Fibroblast of skin of back (primary cell): ENCODE data around the gene VEGFD.
A peak's percentile ranks its signal among the peaks of the same experiment; 100 is the strongest.
"Not testable (repeated sequence)": the region's sequence is repeated elsewhere in the genome, so short reads cannot be mapped to it uniquely, and the experiment has no call there.

Experiments used
- DNase-seq: peaks from one replicate; pipeline ENCODE4 v3.0.0-alpha.2; 2013

The VEGFD gene

GRCh38 chrX:15358533-15358932, 25.7 kb downstream of the VEGFD start:
- DNase-seq = no peak

- DNase-seq = no peak
Observed at GRCh38 chrX:15356444-15356843, 27.8 kb downstream of the VEGFD start.

GRCh38 chrX:15350329-15350996, 33.8 kb downstream of the VEGFD start:
- no peak for DNase-seq

GRCh38 chrX:15349046-15349445, 35.2 kb downstream of the VEGFD start:
- peak; percentile 52 for DNase-seq

- no peak for DNase-seq
Observed at GRCh38 chrX:15345976-15346375, 38.2 kb downstream of the VEGFD start.

GRCh38 chrX:15344106-15344505, 40.1 kb downstream of the VEGFD start:
- no peak for DNase-seq

- peak; percentile 21 for DNase-seq
Observed at GRCh38 chrX:15343075-15343476, 41.1 kb downstream of the VEGFD start.

GRCh38 chrX:15340867-15341266, 43.3 kb downstream of the VEGFD start:
- no peak for DNase-seq

GRCh38 chrX:15336023-15336413, 48.2 kb downstream of the VEGFD start:
- DNase-seq = peak; percentile 55

GRCh38 chrX:15335135-15336022, 48.8 kb downstream of the VEGFD start, which contains the start of gene PIGA:
Gene PIGA, minus strand, starts transcription at chrX:15335523. Its CDS starts 3,593 bp downstream, at chrX:15331930.
- DNase-seq = peak; percentile 97

- peak; percentile 34 for DNase-seq
Observed at GRCh38 chrX:15334561-15334960, 49.7 kb downstream of the VEGFD start.

- no peak for DNase-seq
Observed at GRCh38 chrX:15328821-15329220, 55.4 kb downstream of the VEGFD start.

- no peak for DNase-seq
Observed at GRCh38 chrX:15328131-15328530, 56.1 kb downstream of the VEGFD start.

- DNase-seq = no peak
Observed at GRCh38 chrX:15322472-15322871, 61.7 kb downstream of the VEGFD start.

GRCh38 chrX:15322072-15322471, 62.1 kb downstream of the VEGFD start:
- DNase-seq = no peak

GRCh38 chrX:15321447-15321846, 62.8 kb downstream of the VEGFD start:
- no peak for DNase-seq

GRCh38 chrX:15320297-15320696, 63.9 kb downstream of the VEGFD start:
- DNase-seq = no peak

- DNase-seq = no peak
Observed at GRCh38 chrX:15319075-15319474, 65.1 kb downstream of the VEGFD start.

GRCh38 chrX:15315509-15315908, 68.7 kb downstream of the VEGFD start, which contains the start of gene ASB11:
Gene ASB11, minus strand, starts transcription at chrX:15315640. Its CDS starts 35 bp downstream, at chrX:15315605.
- no peak for DNase-seq

GRCh38 chrX:15314472-15314871, 69.7 kb downstream of the VEGFD start:
- DNase-seq = no peak

GRCh38 chrX:15311119-15311518, 73.1 kb downstream of the VEGFD start:
- no peak for DNase-seq

GRCh38 chrX:15310117-15310516, 74.1 kb downstream of the VEGFD start:
- peak; percentile 29 for DNase-seq

GRCh38 chrX:15305899-15306298, 78.3 kb downstream of the VEGFD start:
- not testable (repeated sequence) for DNase-seq

- DNase-seq = no peak
Observed at GRCh38 chrX:15301924-15302323, 82.3 kb downstream of the VEGFD start.
